WTC11 (cell line): ENCODE measurements around the gene FAM43A. TPM values are rescaled to one million over a fixed set of nuclear protein-coding genes. Genes with fewer than 3 reads are reported as not detected.

Experiments used
- ATAC-seq: fragments of 200-7000 bp; cut with Tn5 transposase; 2 replicates; pipeline ENCODE4 v1.10.0; 2021; ENCODE audit warnings: mild to moderate bottlenecking, moderate library complexity
- CTCF ChIA-PET: fragments of 300-600 bp; sonication (Branson Sonifier 250); formaldehyde crosslinking; loops from one replicate; lab custom pipeline; 2021; ENCODE audit warnings: antibody characterized with exemption; lab: Charles Lee
- POLR2A ChIA-PET: fragments of 350-600 bp; sonication (Branson Sonifier 250); formaldehyde crosslinking; loops from one replicate; lab custom pipeline; 2021; ENCODE audit warnings: antibody characterized with exemption; lab: Charles Lee
- DNase-seq: peaks from one replicate; pipeline ENCODE4 v3.0.0; 2021; ENCODE audit warnings: low spot score
- H3K27ac Mint-ChIP-seq: 2 replicates; pipeline ENCODE4 v1.8.0; 2021; ENCODE audit warnings: mixed read lengths
- H3K27me3 Mint-ChIP-seq: 2 replicates; pipeline ENCODE4 v1.8.0; 2021; ENCODE audit warnings: low read depth, mild to moderate bottlenecking, moderate library complexity, mixed read lengths
- H3K36me3 Mint-ChIP-seq: 2 replicates; pipeline ENCODE4 v1.8.0; 2021; ENCODE audit warnings: mixed read lengths
- H3K4me1 Mint-ChIP-seq: 2 replicates; pipeline ENCODE4 v1.8.0; 2022; ENCODE audit warnings: mixed read lengths
- H3K4me3 Mint-ChIP-seq: 2 replicates; pipeline ENCODE4 v1.8.0; 2021; ENCODE audit warnings: mild to moderate bottlenecking, moderate library complexity, mixed read lengths
- H3K9me3 Mint-ChIP-seq: 2 replicates; pipeline ENCODE4 v1.8.0; 2021; ENCODE audit warnings: mixed read lengths
- ATF1 ChIP-seq: sonication (generic); formaldehyde crosslinking; IDR thresholded peaks from 2 replicates; pipeline ENCODE4 v1.8.1; 2023; ENCODE audit warnings: mild to moderate bottlenecking, moderate library complexity, missing genetic modification reagents
- FOXK1 ChIP-seq: sonication (generic); formaldehyde crosslinking; IDR thresholded peaks from 2 replicates; pipeline ENCODE4 v1.8.0; 2022; ENCODE audit warnings: mild to moderate bottlenecking, moderate library complexity, missing genetic modification reagents
- RELA ChIP-seq: sonication (generic); formaldehyde crosslinking; IDR thresholded peaks from 2 replicates; pipeline ENCODE4 v1.8.1; 2022; ENCODE audit warnings: missing genetic modification reagents, mild to moderate bottlenecking, borderline replicate concordance
- SMAD4 ChIP-seq: sonication (generic); formaldehyde crosslinking; IDR thresholded peaks from 2 replicates; pipeline ENCODE4 v1.8.0; 2022; ENCODE audit warnings: mild to moderate bottlenecking, missing genetic modification reagents
- total RNA-seq: library from RNA; stranded (reverse); gene quantifications from 3 replicates; pipeline ENCODE4 v1.2.3, GENCODE V29; 2021
- TF ChIP-seq, protein P1 (sequence below): sonication (generic); formaldehyde crosslinking; IDR thresholded peaks from 2 replicates; pipeline ENCODE4 v1.8.1; 2022; ENCODE audit warnings: missing genetic modification reagents, borderline replicate concordance
- TF ChIP-seq, protein P2 (sequence below): fragments of 250-450 bp; sonication (Bioruptor Pico); IDR thresholded peaks from 2 replicates; pipeline ENCODE4 v1.9.0; 2021; ENCODE audit warnings: mild to moderate bottlenecking
- TF ChIP-seq, protein P3 (sequence below): sonication (generic); formaldehyde crosslinking; IDR thresholded peaks from 2 replicates; pipeline ENCODE4 v1.8.1; 2023; ENCODE audit warnings: mild to moderate bottlenecking, missing genetic modification reagents, moderate library complexity
- TF ChIP-seq, protein P4 (sequence below): fragments of 250-450 bp; sonication (Bioruptor Pico); IDR thresholded peaks from 2 replicates; pipeline ENCODE4 v1.8.0; 2021; ENCODE audit warnings: mild to moderate bottlenecking
- TF ChIP-seq, protein P5 (sequence below): sonication (generic); formaldehyde crosslinking; IDR thresholded peaks from 2 replicates; pipeline ENCODE4 v1.8.1; 2023; ENCODE audit warnings: mild to moderate bottlenecking, missing genetic modification reagents, borderline replicate concordance

The FAM43A gene
- total RNA-seq, 1 experiment from 2014 or later: 2.6 TPM

DNA sequence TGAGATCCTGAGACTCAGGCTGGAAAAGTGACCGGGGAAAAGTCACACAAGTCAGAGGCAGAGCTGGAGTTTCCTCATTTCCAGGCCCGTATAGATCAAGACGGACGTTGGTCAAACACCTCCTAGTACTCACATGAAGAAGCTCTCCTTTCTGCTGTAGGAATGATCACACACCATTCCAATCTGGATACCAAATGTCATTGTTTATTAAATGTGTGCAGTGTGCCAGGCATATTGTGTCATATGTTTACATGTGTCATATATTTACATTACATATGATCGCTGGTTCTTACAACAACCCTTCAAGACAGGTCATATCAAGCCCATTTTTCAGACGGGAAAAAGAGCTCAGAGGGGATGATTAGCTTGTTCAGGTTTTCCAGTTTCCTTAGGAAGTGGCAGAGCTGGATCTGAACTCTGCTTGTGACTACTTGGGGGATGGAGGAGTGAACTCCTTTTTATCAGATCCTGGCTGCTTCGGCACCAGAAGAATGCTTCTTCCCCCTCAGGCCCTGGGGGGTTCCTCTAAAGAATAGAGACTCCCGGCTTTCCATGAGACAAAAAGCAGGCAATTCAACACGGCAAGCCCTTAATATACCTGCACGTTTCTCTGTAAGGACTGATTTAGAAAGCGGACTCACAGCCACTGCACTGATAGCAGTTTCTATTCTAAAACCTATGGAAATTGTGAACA is 41.9 kb downstream of the FAM43A start (continued):
- TF ChIP-seq, protein P1, sequence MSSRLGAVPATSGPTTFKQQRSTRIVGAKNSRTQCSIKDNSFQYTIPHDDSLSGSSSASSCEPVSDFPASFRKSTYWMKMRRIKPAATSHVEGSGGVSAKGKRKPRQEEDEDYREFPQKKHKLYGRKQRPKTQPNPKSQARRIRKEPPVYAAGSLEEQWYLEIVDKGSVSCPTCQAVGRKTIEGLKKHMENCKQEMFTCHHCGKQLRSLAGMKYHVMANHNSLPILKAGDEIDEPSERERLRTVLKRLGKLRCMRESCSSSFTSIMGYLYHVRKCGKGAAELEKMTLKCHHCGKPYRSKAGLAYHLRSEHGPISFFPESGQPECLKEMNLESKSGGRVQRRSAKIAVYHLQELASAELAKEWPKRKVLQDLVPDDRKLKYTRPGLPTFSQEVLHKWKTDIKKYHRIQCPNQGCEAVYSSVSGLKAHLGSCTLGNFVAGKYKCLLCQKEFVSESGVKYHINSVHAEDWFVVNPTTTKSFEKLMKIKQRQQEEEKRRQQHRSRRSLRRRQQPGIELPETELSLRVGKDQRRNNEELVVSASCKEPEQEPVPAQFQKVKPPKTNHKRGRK (CRISPR knock-in tag): no peak
- TF ChIP-seq ATF1 (CRISPR knock-in tag): no peak
- TF ChIP-seq, protein P2, sequence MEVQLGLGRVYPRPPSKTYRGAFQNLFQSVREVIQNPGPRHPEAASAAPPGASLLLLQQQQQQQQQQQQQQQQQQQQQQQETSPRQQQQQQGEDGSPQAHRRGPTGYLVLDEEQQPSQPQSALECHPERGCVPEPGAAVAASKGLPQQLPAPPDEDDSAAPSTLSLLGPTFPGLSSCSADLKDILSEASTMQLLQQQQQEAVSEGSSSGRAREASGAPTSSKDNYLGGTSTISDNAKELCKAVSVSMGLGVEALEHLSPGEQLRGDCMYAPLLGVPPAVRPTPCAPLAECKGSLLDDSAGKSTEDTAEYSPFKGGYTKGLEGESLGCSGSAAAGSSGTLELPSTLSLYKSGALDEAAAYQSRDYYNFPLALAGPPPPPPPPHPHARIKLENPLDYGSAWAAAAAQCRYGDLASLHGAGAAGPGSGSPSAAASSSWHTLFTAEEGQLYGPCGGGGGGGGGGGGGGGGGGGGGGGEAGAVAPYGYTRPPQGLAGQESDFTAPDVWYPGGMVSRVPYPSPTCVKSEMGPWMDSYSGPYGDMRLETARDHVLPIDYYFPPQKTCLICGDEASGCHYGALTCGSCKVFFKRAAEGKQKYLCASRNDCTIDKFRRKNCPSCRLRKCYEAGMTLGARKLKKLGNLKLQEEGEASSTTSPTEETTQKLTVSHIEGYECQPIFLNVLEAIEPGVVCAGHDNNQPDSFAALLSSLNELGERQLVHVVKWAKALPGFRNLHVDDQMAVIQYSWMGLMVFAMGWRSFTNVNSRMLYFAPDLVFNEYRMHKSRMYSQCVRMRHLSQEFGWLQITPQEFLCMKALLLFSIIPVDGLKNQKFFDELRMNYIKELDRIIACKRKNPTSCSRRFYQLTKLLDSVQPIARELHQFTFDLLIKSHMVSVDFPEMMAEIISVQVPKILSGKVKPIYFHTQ (CRISPR knock-in tag): no peak

DNA sequence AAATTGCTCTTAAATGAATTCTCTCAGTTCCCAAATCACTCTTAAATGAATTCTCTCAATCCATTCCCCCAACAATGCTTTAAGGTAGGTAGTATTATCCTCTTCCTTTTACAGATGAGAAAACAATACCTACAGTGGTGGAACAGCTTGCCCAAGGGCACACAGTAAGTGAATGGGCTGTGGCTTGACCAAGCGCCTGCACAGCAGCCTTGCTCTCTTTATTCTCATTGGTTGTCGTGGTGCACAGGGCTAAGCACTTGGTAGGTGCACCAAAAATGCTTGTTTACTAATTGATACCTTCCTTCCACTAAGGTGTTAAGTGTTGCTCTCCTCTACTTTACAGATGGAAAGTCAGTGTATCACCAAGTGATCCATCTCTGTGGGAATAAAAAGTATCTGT is 43.3 kb downstream of the FAM43A start:
- ChIA-PET POLR2A (interaction anchor here (0.6 kb wide), 1 partner anchor 446 kb away, joined by 3 read pairs; no protein-coding TSS in a partner anchor), CTCF (interaction anchor here (1.1 kb wide), 1 partner anchor 20 kb away, joined by 4 read pairs; no protein-coding TSS in a partner anchor)
- no peaks in the 10 kb centered on the region; the same call in 1 of the 2 replicates for H3K27me3 Mint-ChIP-seq
- H3K4me1 Mint-ChIP-seq: peaks cover 18% of the 10 kb centered on the region
- H3K9me3 Mint-ChIP-seq: no peaks in the 10 kb centered on the region
- H3K4me3 Mint-ChIP-seq: no peak overlapping the region
- ATAC-seq (peak; percentile 63), DNase-seq (no peak)
- no peaks in the 10 kb centered on the region for H3K36me3 Mint-ChIP-seq
- H3K27ac Mint-ChIP-seq: no peak overlapping the region
- no peak for TF ChIP-seq ATF1 (CRISPR knock-in tag)

DNA sequence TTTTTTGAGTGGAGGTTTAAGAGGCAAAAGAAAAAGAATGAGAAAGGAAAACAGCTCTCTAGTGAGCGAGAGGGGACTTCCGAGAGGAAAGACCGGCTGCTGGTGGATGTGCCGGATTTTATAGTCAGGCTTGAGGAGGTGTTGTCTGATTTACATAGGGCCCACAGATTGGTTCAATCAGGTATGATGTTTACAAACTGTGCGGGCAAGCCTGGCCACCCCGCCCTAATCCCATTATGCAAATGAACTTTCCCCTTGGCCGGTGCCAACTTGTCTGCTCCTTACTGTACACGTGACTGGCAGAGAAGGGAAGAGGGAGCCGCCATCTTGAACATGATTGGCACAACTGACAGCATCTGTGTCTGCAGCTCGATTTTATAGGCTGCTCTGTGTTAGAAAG is 44.7 kb downstream of the FAM43A start:
- Mint-ChIP-seq H3K36me3 (peaks cover 1% of the 10 kb centered on the region; the same call in 1 of the 2 replicates), H3K4me3 (no peak overlapping the region), H3K27ac (no peak overlapping the region), H3K27me3 (peaks cover 6% of the 10 kb centered on the region; the same call in 1 of the 2 replicates), H3K9me3 (no peaks in the 10 kb centered on the region), H3K4me1 (peaks cover 18% of the 10 kb centered on the region)
- TF ChIP-seq, protein P3, sequence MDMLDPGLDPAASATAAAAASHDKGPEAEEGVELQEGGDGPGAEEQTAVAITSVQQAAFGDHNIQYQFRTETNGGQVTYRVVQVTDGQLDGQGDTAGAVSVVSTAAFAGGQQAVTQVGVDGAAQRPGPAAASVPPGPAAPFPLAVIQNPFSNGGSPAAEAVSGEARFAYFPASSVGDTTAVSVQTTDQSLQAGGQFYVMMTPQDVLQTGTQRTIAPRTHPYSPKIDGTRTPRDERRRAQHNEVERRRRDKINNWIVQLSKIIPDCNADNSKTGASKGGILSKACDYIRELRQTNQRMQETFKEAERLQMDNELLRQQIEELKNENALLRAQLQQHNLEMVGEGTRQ (CRISPR knock-in tag): peak; percentile 66
- TF ChIP-seq FOXK1 (CRISPR knock-in tag): 0 out of 2 replicates have a peak, but pooled peaks have one; percentile 29
- TF ChIP-seq SMAD4 (CRISPR knock-in tag): no peak
- DNase-seq (no peak), ATAC-seq (peak; percentile 28)
- CTCF ChIA-PET: no interaction called here
- POLR2A ChIA-PET: interaction anchor here (0.7 kb wide), 1 partner anchor 166 kb away, joined by 4 read pairs; no protein-coding TSS in a partner anchor

DNA sequence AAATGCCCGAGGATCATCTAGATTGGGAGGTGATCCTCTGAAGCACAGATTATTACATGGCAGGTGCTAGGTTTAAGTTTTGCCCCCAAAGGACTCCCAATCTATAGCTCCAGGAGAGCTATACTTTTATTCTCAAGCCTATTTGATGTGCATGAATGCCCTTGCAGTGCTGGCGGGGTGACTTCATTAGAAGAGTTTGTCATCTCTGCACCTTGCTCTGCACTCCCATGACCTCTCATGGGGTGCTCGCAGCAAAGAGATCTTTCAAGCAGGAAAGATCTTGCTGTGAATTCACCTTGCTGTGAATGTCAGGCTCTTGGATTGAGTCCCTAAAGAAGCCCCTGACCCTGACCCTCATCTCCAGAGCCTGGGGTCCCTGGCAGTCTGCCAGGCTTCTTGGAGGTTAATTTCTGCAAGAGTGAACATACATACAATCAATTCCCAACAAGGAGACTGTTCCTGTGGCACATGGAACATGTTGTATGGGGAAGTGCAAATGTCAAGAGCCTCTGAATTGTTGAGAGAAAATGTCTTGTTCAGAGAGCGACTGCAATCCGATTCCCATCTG is 45.9 kb downstream of the FAM43A start:
- Mint-ChIP-seq H3K27me3 (peaks cover 7% of the 10 kb centered on the region; the same call in 1 of the 2 replicates), H3K4me1 (peaks cover 18% of the 10 kb centered on the region), H3K4me3 (no peak overlapping the region), H3K27ac (no peak overlapping the region), H3K36me3 (peaks cover 2% of the 10 kb centered on the region; the same call in 1 of the 2 replicates), H3K9me3 (no peaks in the 10 kb centered on the region)
- ChIA-PET CTCF (no interaction called here), POLR2A (no interaction called here)
- TF ChIP-seq, protein P4, sequence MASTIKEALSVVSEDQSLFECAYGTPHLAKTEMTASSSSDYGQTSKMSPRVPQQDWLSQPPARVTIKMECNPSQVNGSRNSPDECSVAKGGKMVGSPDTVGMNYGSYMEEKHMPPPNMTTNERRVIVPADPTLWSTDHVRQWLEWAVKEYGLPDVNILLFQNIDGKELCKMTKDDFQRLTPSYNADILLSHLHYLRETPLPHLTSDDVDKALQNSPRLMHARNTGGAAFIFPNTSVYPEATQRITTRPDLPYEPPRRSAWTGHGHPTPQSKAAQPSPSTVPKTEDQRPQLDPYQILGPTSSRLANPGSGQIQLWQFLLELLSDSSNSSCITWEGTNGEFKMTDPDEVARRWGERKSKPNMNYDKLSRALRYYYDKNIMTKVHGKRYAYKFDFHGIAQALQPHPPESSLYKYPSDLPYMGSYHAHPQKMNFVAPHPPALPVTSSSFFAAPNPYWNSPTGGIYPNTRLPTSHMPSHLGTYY (CRISPR knock-in tag): no peak
- TF ChIP-seq ATF1 (CRISPR knock-in tag): no peak
- ATAC-seq: no peak
- DNase-seq: no peak

DNA sequence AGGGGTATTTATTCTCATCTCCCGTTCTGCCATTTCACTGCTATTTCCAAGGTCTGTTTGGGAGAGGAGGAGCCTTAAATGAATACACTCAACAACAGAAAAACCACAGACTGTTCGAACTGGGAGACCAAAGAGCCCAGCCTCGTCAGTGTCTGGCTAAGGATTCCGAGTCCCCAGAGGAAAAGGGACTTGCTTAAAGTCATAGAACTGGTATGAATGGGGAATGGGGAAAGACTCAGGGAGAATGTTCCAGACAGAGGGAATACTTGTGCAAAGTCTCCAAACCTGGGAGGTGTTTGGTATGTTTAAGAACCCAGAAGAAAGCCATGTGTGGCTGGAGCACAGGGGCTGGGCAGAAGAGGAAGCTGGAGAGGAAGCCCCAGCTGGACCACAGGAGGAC is 46.9 kb downstream of the FAM43A start:
- ATAC-seq: no peak
- H3K36me3 Mint-ChIP-seq: peaks cover 2% of the 10 kb centered on the region; the same call in 1 of the 2 replicates
- H3K9me3 Mint-ChIP-seq: no peaks in the 10 kb centered on the region
- no peak for DNase-seq
- no peak overlapping the region for H3K27ac Mint-ChIP-seq
- H3K4me1 Mint-ChIP-seq: peaks cover 18% of the 10 kb centered on the region
- POLR2A ChIA-PET: no interaction called here
- H3K27me3 Mint-ChIP-seq: peaks cover 7% of the 10 kb centered on the region; the same call in 1 of the 2 replicates
- CTCF ChIA-PET: no interaction called here
- no peak overlapping the region for H3K4me3 Mint-ChIP-seq
- TF ChIP-seq, protein P5, sequence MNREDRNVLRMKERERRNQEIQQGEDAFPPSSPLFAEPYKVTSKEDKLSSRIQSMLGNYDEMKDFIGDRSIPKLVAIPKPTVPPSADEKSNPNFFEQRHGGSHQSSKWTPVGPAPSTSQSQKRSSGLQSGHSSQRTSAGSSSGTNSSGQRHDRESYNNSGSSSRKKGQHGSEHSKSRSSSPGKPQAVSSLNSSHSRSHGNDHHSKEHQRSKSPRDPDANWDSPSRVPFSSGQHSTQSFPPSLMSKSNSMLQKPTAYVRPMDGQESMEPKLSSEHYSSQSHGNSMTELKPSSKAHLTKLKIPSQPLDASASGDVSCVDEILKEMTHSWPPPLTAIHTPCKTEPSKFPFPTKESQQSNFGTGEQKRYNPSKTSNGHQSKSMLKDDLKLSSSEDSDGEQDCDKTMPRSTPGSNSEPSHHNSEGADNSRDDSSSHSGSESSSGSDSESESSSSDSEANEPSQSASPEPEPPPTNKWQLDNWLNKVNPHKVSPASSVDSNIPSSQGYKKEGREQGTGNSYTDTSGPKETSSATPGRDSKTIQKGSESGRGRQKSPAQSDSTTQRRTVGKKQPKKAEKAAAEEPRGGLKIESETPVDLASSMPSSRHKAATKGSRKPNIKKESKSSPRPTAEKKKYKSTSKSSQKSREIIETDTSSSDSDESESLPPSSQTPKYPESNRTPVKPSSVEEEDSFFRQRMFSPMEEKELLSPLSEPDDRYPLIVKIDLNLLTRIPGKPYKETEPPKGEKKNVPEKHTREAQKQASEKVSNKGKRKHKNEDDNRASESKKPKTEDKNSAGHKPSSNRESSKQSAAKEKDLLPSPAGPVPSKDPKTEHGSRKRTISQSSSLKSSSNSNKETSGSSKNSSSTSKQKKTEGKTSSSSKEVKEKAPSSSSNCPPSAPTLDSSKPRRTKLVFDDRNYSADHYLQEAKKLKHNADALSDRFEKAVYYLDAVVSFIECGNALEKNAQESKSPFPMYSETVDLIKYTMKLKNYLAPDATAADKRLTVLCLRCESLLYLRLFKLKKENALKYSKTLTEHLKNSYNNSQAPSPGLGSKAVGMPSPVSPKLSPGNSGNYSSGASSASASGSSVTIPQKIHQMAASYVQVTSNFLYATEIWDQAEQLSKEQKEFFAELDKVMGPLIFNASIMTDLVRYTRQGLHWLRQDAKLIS (CRISPR knock-in tag): no peak
- TF ChIP-seq, protein P2 (CRISPR knock-in tag): no peak
- no peak for TF ChIP-seq RELA (CRISPR knock-in tag)
